SU-DHL-6 (cell line): ENCODE data around the gene KRTAP5-4.

ENCODE experiments used
- H2AFZ ChIP-seq: fragments of 200-600 bp; sonication (generic); 2 replicates; pipeline ENCODE4 v1.6.1; 2014; ENCODE audit warnings: low read depth, mild to moderate bottlenecking, moderate library complexity, mixed read lengths, antibody characterized with exemption, low read length; ENCODE audit not compliant: severe bottlenecking
- H3F3A ChIP-seq: fragments of 200-600 bp; shearing (Covaris generic); 2 replicates; pipeline ENCODE4 v1.6.0; 2016; ENCODE audit warnings: antibody characterized with exemption, mild to moderate bottlenecking; ENCODE audit not compliant: insufficient read depth
- H3K27ac ChIP-seq: fragments of 200-600 bp; sonication (generic); 2 replicates; pipeline ENCODE4 v1.5.1; 2016; ENCODE audit warnings: low read depth, mild to moderate bottlenecking, low read length, moderate library complexity, mixed read lengths
- H3K27me3 ChIP-seq: fragments of 200-600 bp; sonication (generic), shearing (Covaris generic); 2 replicates; pipeline ENCODE4 v1.6.0; 2014; ENCODE audit warnings: mild to moderate bottlenecking, low read length
- H3K36me3 ChIP-seq: fragments of 200-600 bp; sonication (generic); 2 replicates; pipeline ENCODE4 v1.6.1; 2014; ENCODE audit warnings: mild to moderate bottlenecking, low read length, mixed read lengths
- H3K4me2 ChIP-seq: fragments of 300-600, 200-600 bp; shearing (Covaris generic), sonication (generic); 2 replicates; pipeline ENCODE4 v1.6.0; 2014; ENCODE audit warnings: low read length, low read depth, mild to moderate bottlenecking; ENCODE audit not compliant: poor library complexity, severe bottlenecking
- H3K4me3 ChIP-seq: fragments of 200-600 bp; sonication (generic); 2 replicates; pipeline ENCODE4 v1.5.1; 2014; ENCODE audit warnings: antibody characterized with exemption, low read length, mild to moderate bottlenecking, mixed read lengths; ENCODE audit not compliant: insufficient read depth, poor library complexity, severe bottlenecking
- H3K79me2 ChIP-seq: fragments of 200-600 bp; sonication (generic); 2 replicates; pipeline ENCODE4 v1.6.1; 2014; ENCODE audit warnings: mild to moderate bottlenecking, low read length, moderate library complexity; ENCODE audit not compliant: insufficient read depth
- H3K9ac ChIP-seq: fragments of 200-600 bp; sonication (generic); 2 replicates; pipeline ENCODE4 v1.7.0; 2014; ENCODE audit warnings: mild to moderate bottlenecking, low read length
- H3K9me2 ChIP-seq: fragments of 200-600 bp; sonication (generic); replicated peaks from 2 replicates; pipeline ENCODE4 v1.6.1; 2014; ENCODE audit warnings: low read length; ENCODE audit not compliant: insufficient read depth
- H3K9me3 ChIP-seq: fragments of 200-600 bp; sonication (generic); 2 replicates; pipeline ENCODE4 v1.6.1; 2014; ENCODE audit warnings: low read length, mixed read lengths; ENCODE audit not compliant: insufficient read depth
- H4K20me1 ChIP-seq: fragments of 200-600 bp; sonication (generic); 2 replicates; pipeline ENCODE4 v1.6.1; 2014; ENCODE audit warnings: low read depth, mild to moderate bottlenecking, antibody characterized with exemption, low read length, moderate library complexity, mixed read lengths
- EZH2phosphoT487 ChIP-seq: fragments of 200-600 bp; sonication (generic), shearing (Covaris generic); conservative IDR thresholded peaks from 2 replicates; pipeline ENCODE4 v1.6.1; 2018; ENCODE audit warnings: mild to moderate bottlenecking, antibody characterized with exemption, low read length, moderate library complexity, mixed read lengths
- TF ChIP-seq, protein P1 (sequence below): fragments of 200-600 bp; sonication (generic); IDR thresholded peaks from one replicate; pipeline ENCODE4 v1.5.1; 2017; ENCODE audit warnings: antibody characterized with exemption, mild to moderate bottlenecking, low read length, moderate library complexity; ENCODE audit not compliant: insufficient read depth, poor library complexity, severe bottlenecking

Gene KRTAP5-4

DNA sequence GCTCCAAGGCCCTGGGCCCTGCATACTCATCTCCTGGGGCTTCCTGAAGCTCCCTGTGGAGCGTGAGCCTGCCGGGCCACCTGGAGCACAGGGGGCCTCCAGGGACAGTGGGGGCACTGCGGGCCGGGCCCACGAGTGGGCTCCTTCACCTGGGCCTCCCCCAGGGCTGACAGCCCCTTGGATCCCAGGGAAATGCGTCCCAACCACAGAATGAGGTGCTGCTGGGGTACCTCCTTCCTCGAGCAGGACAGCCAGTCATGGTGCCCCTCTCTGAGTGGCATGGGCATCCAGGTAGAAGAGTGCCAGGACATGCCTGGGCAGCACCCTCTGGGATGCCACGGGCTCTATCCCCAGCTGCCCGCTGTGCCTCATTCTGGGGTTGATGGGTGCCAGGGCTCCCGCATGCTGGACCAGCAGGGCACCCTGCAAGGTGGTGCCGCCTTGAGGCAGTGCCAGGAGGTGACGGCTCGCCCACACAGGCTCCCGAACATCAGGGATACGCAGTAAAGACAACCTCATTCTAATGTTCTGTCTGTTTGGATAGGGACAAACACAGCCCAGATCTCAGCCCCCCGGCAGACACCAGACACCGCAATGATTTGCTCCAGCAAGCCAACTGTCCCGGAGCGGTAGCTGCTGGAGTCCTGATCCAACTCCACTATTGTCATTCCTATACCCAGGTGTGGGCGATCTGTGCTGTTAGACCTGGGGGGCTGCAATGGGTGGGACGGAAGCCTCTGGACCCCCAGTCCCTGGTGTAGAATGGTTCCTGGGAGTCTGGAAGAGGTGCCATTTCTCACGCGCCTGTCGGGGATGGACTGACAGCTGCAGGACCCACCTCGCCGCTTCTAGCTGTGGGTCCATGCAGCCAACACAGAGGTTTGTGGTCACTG, 33.5 kb upstream of the KRTAP5-4 start:
- Histone ChIP-seq H3F3A (no peaks in the 10 kb centered on the region), H3K27ac (no peak overlapping the region), H3K9ac (no peak overlapping the region), H3K79me2 (no peaks in the 10 kb centered on the region), H3K9me2 (no peaks in the 10 kb centered on the region), H2AFZ (no peak overlapping the region), H3K4me3 (no peak overlapping the region), H4K20me1 (no peaks in the 10 kb centered on the region), H3K27me3 (no peaks in the 10 kb centered on the region), H3K4me2 (no peak overlapping the region), H3K9me3 (no peaks in the 10 kb centered on the region), H3K36me3 (no peaks in the 10 kb centered on the region)
- TF ChIP-seq, protein P1, sequence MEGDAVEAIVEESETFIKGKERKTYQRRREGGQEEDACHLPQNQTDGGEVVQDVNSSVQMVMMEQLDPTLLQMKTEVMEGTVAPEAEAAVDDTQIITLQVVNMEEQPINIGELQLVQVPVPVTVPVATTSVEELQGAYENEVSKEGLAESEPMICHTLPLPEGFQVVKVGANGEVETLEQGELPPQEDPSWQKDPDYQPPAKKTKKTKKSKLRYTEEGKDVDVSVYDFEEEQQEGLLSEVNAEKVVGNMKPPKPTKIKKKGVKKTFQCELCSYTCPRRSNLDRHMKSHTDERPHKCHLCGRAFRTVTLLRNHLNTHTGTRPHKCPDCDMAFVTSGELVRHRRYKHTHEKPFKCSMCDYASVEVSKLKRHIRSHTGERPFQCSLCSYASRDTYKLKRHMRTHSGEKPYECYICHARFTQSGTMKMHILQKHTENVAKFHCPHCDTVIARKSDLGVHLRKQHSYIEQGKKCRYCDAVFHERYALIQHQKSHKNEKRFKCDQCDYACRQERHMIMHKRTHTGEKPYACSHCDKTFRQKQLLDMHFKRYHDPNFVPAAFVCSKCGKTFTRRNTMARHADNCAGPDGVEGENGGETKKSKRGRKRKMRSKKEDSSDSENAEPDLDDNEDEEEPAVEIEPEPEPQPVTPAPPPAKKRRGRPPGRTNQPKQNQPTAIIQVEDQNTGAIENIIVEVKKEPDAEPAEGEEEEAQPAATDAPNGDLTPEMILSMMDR = no peak
- TF ChIP-seq EZH2phosphoT487 = no peak

DNA sequence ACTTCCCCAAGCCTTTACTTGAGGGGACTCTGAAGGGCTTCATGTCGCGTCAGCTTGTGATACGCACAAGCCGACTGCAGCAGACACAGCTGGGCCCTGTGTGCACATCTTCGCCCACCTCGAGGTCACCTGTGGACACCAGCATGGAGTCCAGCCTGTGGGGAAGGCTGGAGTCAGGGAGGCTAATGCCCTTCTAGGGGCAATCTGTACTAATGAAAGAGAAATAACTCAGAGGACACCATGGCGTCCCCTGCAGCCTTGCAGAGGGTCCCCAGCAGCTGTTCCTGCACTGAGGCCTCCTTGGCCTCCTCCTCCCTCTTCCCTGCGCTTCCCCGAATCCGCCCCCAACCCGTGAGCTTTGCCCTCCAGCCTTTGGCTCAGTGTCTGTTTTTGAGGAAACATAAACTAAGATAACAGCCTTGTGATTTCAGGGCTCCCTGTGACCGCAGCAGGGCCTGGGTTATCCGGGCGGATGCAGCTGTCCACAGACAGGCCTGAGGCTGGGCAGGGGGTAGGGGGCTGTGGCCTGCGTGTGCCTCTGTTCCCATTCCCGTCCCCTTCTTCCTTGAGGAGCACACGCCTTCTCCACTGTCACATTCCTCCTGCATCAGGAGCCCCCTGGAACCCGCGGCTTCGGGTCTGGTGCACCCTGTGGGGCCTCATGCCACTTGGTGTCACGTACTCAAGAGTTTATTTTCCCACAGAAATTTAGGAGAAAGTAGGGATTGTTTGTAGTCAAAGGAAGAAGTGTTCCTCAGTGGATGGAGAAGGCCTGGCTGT, 32.6 kb upstream of the KRTAP5-4 start:
- TF ChIP-seq, protein P1 = no peak
- no peak for TF ChIP-seq EZH2phosphoT487
- Histone ChIP-seq H3K9me2 (no peaks in the 10 kb centered on the region), H3K79me2 (no peaks in the 10 kb centered on the region), H3K4me2 (no peak overlapping the region), H2AFZ (no peak overlapping the region), H3F3A (no peaks in the 10 kb centered on the region), H4K20me1 (no peaks in the 10 kb centered on the region), H3K36me3 (no peaks in the 10 kb centered on the region), H3K27ac (no peak overlapping the region), H3K27me3 (no peaks in the 10 kb centered on the region), H3K9ac (no peak overlapping the region), H3K4me3 (no peak overlapping the region), H3K9me3 (no peaks in the 10 kb centered on the region)

DNA sequence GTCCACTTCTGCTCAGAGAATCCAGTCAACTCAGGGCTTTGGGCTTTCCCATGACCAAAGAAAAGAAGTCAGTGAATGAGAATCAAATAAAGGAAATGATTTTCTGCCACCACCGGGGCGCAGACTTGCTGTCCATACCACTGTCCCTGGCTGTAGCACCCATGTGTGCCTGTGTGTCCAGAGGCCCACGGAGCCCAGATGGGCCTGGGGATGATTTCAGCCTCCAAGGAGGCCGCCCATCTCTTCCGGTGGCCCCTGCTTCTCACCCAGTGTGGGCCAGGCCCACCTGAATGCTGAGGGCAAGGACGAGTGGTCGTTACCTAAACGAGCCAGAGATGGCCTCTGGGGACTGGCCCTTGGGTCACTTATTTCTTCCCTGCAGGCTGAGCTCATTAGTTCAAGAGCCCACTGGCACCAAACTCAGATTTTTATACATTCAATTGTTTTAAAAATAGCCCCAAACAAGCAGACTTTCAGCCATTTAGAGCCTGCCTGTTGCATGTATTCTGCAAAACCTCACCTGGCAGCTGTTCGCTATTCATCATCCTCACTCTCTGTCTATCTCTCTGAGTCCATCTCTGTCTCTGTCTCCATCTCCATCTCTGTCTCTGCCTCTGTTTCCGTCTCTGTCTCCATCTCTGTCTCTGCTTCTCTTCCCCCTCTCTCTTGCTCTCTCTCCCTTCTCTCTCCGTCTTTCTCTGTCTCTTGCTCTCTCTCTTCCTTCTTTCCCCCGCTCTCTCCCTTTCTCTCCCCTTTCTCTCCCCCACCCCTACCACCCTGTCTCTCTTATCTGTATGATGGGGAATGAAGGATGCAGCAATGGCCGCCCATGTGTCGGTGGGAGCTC, 31.8 kb upstream of the KRTAP5-4 start:
- no peaks in the 10 kb centered on the region for H3K36me3 ChIP-seq
- no peaks in the 10 kb centered on the region for H3K79me2 ChIP-seq
- no peaks in the 10 kb centered on the region for H3F3A ChIP-seq
- H2AFZ ChIP-seq = no peak overlapping the region
- H3K27ac ChIP-seq = no peak overlapping the region
- no peaks in the 10 kb centered on the region for H4K20me1 ChIP-seq
- no peak overlapping the region for H3K4me3 ChIP-seq
- H3K27me3 ChIP-seq = no peaks in the 10 kb centered on the region
- no peaks in the 10 kb centered on the region for H3K9me2 ChIP-seq
- H3K9me3 ChIP-seq = no peaks in the 10 kb centered on the region
- no peak overlapping the region for H3K9ac ChIP-seq
- TF ChIP-seq EZH2phosphoT487 = no peak
- H3K4me2 ChIP-seq = no peak overlapping the region
